ENCODE measurements around the gene DRD2.

The DRD2 gene

DNA sequence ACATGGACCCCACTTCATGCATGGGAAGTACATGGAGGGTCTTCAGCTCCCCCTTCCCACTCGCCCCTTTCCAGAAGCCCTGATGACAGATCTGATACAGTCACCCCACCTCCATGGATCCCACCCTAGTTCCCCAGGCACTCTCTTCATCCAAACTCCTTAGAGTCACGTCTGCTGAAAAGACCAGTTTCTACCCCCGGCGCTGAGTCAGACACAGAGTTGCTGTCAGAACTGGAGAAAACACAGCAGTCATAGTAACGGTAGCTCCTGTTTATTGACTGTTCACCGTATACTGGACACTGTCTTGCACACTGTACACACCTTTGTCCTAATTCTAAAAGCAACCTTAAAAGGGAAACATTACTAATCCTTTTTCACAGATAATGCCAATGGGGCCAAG is 29.1 kb downstream of the DRD2 start:
- peaks cover 4% of the 10 kb centered on the region for H3K4me1 ChIP-seq (ENCODE audit: insufficient read depth, insufficient read length)
- no peak overlapping the region for H3K9ac ChIP-seq (ENCODE audit: insufficient read length, low read depth)
- no peak overlapping the region for H3K4me3 ChIP-seq (ENCODE audit: insufficient read length, low read depth)
- no peaks in the 10 kb centered on the region for H3K36me3 ChIP-seq (ENCODE audit: insufficient read depth, insufficient read length, low read length)
- TF ChIP-seq ZNF274 (IDR thresholded peaks at IDR 0.05; ENCODE audit: low read depth, low read length) = no peak
- TF ChIP-seq YY1 (IDR thresholded peaks at IDR 0.05; ENCODE audit: insufficient read depth, insufficient read length) = no peak
- no peak for TF ChIP-seq SUZ12 (IDR thresholded peaks at IDR 0.05; ENCODE audit: extremely low read depth, insufficient read depth, insufficient read length)
- H3K27me3 ChIP-seq (ENCODE audit: insufficient read depth, insufficient read length) = no peaks in the 10 kb centered on the region
- DNase-seq (ENCODE audit: low read depth, low spot score) = no peak
- H3K9me3 ChIP-seq (ENCODE audit: insufficient read depth, low read length) = no peaks in the 10 kb centered on the region

DNA sequence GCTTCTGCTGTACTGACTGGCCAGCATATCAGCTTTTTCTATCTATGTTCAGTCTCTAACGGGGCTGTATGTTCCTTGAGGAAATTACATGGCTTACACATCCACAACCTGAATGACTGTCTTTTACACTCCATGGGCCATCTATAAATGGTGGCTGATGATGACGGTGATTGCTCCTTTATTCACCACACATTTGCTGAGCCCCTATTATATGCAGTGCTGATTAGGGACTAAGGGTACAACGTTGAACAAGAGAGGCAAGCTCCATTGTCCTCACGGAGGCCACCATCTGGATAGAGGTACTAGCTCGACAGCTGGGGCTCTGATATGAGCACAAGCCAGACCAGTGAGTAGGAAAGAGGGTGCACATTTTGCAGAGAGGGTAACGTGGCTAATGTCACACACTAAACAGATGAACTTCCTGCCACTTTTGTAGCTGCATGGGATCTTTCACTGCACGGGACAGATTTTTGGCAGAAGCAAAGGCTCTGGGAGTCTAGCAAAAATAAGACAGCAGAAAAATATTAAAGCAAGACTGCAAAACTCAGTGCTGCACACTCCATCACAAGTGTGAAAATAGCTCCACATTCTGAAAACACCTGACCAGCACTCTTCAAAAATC is 30.6 kb downstream of the DRD2 start:
- no peak overlapping the region for H3K9ac ChIP-seq (ENCODE audit: insufficient read length, low read depth)
- no peak for TF ChIP-seq YY1 (IDR thresholded peaks at IDR 0.05; ENCODE audit: insufficient read depth, insufficient read length)
- TF ChIP-seq SUZ12 (IDR thresholded peaks at IDR 0.05; ENCODE audit: extremely low read depth, insufficient read depth, insufficient read length) = no peak
- no peak for TF ChIP-seq ZNF274 (IDR thresholded peaks at IDR 0.05; ENCODE audit: low read depth, low read length)
- no peaks in the 10 kb centered on the region for H3K27me3 ChIP-seq (ENCODE audit: insufficient read depth, insufficient read length)
- no peak overlapping the region for H3K4me3 ChIP-seq (ENCODE audit: insufficient read length, low read depth)
- no peaks in the 10 kb centered on the region for H3K36me3 ChIP-seq (ENCODE audit: insufficient read depth, insufficient read length, low read length)
- peaks cover 4% of the 10 kb centered on the region for H3K4me1 ChIP-seq (ENCODE audit: insufficient read depth, insufficient read length)
- no peaks in the 10 kb centered on the region for H3K9me3 ChIP-seq (ENCODE audit: insufficient read depth, low read length)
- no peak for DNase-seq (ENCODE audit: low read depth, low spot score)

DNA sequence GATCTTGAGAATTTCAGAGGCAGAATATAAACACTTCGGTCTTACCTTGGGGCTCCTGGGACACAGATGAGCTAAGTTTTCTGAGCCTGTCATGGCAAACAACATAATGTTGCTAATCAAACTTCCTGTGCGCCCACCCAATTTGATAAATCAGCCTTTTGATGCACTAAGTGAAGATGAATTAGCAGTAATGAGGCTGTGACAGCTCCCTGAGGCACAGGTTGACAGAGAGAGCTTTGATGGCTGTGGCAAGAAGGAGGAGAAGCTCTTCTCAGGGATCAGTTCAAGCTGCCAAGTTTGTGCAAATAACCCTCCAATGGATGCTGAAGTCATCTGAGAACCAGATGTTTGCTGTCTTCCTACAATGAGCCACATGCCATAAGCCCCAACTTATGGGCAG is 34.4 kb downstream of the DRD2 start:
- H3K36me3 ChIP-seq (ENCODE audit: insufficient read depth, insufficient read length, low read length) = no peaks in the 10 kb centered on the region

DNA sequence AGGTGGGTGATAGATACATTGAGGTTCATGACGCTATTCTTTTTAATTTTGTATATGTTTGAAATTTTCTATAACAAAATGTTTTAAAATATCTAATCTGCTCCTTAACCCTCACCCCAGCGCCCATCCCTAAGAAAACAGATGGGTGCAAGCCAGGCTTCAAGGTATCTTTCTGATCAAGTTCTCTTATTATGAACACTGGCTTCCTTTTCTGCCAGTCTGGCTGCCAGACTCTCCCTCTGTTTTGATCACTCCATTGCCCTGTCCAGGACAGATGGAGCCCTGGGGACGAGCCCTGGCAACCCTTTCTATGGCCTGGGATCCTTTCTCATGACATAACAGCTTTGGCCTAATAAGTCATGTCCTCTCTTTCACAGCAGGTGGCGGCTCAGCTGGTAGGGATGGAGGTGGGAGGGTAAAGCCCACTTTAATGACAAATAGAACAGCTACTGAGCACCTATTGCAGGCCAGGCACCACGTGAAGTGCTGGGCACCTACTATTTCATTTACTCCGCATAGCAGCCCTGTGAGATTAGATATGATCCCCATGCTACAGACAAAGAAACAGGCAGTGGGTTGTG is 38.4 kb downstream of the DRD2 start:
- H3K9ac ChIP-seq (ENCODE audit: insufficient read length, low read depth) = no peak overlapping the region
- no peaks in the 10 kb centered on the region for H3K36me3 ChIP-seq (ENCODE audit: insufficient read depth, insufficient read length, low read length)
- no peaks in the 10 kb centered on the region for H3K9me3 ChIP-seq (ENCODE audit: insufficient read depth, low read length)
- TF ChIP-seq SUZ12 (IDR thresholded peaks at IDR 0.05; ENCODE audit: extremely low read depth, insufficient read depth, insufficient read length) (no peak), ZNF274 (IDR thresholded peaks at IDR 0.05; ENCODE audit: low read depth, low read length) (no peak), YY1 (IDR thresholded peaks at IDR 0.05; ENCODE audit: insufficient read depth, insufficient read length) (no peak)
- H3K4me3 ChIP-seq (ENCODE audit: insufficient read length, low read depth) = no peak overlapping the region
- no peaks in the 10 kb centered on the region for H3K27me3 ChIP-seq (ENCODE audit: insufficient read depth, insufficient read length)
- peaks cover 2% of the 10 kb centered on the region for H3K4me1 ChIP-seq (ENCODE audit: insufficient read depth, insufficient read length)
- DNase-seq (ENCODE audit: low read depth, low spot score) = no peak

More for the DNA sequence above, 34.4 kb downstream of the DRD2 start:
- no peak overlapping the region for H3K9ac ChIP-seq (ENCODE audit: insufficient read length, low read depth)
- H3K4me1 ChIP-seq (ENCODE audit: insufficient read depth, insufficient read length) = no peaks in the 10 kb centered on the region
- no peaks in the 10 kb centered on the region for H3K9me3 ChIP-seq (ENCODE audit: insufficient read depth, low read length)
- no peak overlapping the region for H3K4me3 ChIP-seq (ENCODE audit: insufficient read length, low read depth)
- no peaks in the 10 kb centered on the region for H3K27me3 ChIP-seq (ENCODE audit: insufficient read depth, insufficient read length)
- no peak for DNase-seq (ENCODE audit: low read depth, low spot score)
- TF ChIP-seq ZNF274 (IDR thresholded peaks at IDR 0.05; ENCODE audit: low read depth, low read length) (no peak), YY1 (IDR thresholded peaks at IDR 0.05; ENCODE audit: insufficient read depth, insufficient read length) (no peak), SUZ12 (IDR thresholded peaks at IDR 0.05; ENCODE audit: extremely low read depth, insufficient read depth, insufficient read length) (no peak)

DNA sequence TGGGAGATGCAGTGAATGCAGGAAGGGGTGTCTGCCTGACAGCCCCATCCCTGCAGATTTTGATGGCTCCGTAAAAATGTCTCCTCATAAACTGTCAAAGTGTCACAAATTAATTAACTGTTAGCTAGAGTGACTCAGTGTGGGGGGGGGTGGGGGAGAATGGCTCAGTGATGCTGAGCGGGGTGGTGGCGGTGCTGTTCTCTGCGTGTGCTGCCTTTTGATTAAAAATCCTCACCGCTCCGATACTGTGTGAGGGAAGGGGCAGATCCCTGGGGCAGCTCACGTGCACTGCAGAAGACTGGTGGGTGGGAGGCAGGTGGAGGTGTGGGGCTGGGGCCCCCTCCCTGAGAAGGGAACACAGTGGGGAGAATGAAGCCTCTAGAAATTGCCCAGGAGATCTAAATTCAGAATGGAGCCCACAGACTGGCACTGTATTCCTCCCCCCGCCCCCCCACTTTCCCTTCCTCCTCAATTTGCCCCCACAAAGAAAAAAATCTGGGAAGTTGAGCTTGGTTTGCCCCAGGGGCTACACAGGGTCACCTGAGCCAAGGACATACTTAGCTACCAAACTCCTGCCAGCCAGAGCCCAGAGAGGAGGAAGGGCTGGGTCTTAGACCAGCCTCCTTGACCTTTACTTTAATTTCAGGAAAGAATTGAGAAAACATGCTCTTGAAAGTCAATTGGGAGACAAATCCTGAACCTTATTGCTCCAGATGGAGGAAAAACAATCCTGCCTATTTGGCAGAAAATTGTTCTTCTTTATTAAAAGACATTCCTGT is 39.8 kb downstream of the DRD2 start:
- no peaks in the 10 kb centered on the region for H3K27me3 ChIP-seq (ENCODE audit: insufficient read depth, insufficient read length)
- TF ChIP-seq YY1 (IDR thresholded peaks at IDR 0.05; ENCODE audit: insufficient read depth, insufficient read length) (no peak), SUZ12 (IDR thresholded peaks at IDR 0.05; ENCODE audit: extremely low read depth, insufficient read depth, insufficient read length) (no peak), ZNF274 (IDR thresholded peaks at IDR 0.05; ENCODE audit: low read depth, low read length) (no peak)
- no peak for DNase-seq (ENCODE audit: low read depth, low spot score)
- no peaks in the 10 kb centered on the region for H3K36me3 ChIP-seq (ENCODE audit: insufficient read depth, insufficient read length, low read length)
- H3K4me1 ChIP-seq (ENCODE audit: insufficient read depth, insufficient read length) = peaks cover 2% of the 10 kb centered on the region
- no peaks in the 10 kb centered on the region for H3K9me3 ChIP-seq (ENCODE audit: insufficient read depth, low read length)
- H3K9ac ChIP-seq (ENCODE audit: insufficient read length, low read depth) = no peak overlapping the region
- no peak overlapping the region for H3K4me3 ChIP-seq (ENCODE audit: insufficient read length, low read depth)

- Histone ChIP-seq H3K9ac (ENCODE audit: insufficient read length, low read depth) (no peak overlapping the region), H3K9me3 (ENCODE audit: insufficient read depth, low read length) (no peaks in the 10 kb centered on the region), H3K27me3 (ENCODE audit: insufficient read depth, insufficient read length) (no peaks in the 10 kb centered on the region), H3K4me1 (ENCODE audit: insufficient read depth, insufficient read length) (peaks cover 2% of the 10 kb centered on the region), H3K4me3 (ENCODE audit: insufficient read length, low read depth) (no peak overlapping the region), H3K36me3 (ENCODE audit: insufficient read depth, insufficient read length, low read length) (no peaks in the 10 kb centered on the region)
- no peak for DNase-seq (ENCODE audit: low read depth, low spot score)
- TF ChIP-seq YY1 (IDR thresholded peaks at IDR 0.05; ENCODE audit: insufficient read depth, insufficient read length) (no peak), ZNF274 (IDR thresholded peaks at IDR 0.05; ENCODE audit: low read depth, low read length) (no peak), SUZ12 (IDR thresholded peaks at IDR 0.05; ENCODE audit: extremely low read depth, insufficient read depth, insufficient read length) (no peak)
Measured at GRCh38 chr11:113431746-113432145, 43.5 kb downstream of the DRD2 start.

GRCh38 chr11:113426686-113427085 is 48.5 kb downstream of the DRD2 start:
- DNase-seq (ENCODE audit: low read depth, low spot score) = no peak
- no peaks in the 10 kb centered on the region for H3K9me3 ChIP-seq (ENCODE audit: insufficient read depth, low read length)
- no peaks in the 10 kb centered on the region for H3K4me1 ChIP-seq (ENCODE audit: insufficient read depth, insufficient read length)
- H3K27me3 ChIP-seq (ENCODE audit: insufficient read depth, insufficient read length) = no peaks in the 10 kb centered on the region
- H3K9ac ChIP-seq (ENCODE audit: insufficient read length, low read depth) = no peak overlapping the region
- H3K36me3 ChIP-seq (ENCODE audit: insufficient read depth, insufficient read length, low read length) = no peaks in the 10 kb centered on the region
- no peak overlapping the region for H3K4me3 ChIP-seq (ENCODE audit: insufficient read length, low read depth)
- TF ChIP-seq ZNF274 (IDR thresholded peaks at IDR 0.05; ENCODE audit: low read depth, low read length) (no peak), SUZ12 (IDR thresholded peaks at IDR 0.05; ENCODE audit: extremely low read depth, insufficient read depth, insufficient read length) (no peak), YY1 (IDR thresholded peaks at IDR 0.05; ENCODE audit: insufficient read depth, insufficient read length) (no peak)
